GM12864 (cell line): ENCODE measurements around the gene CCBE1.

Experiments
- DNase-seq: peaks from one replicate; pipeline ENCODE4 v3.0.0-alpha.2; 2011; ENCODE audit warnings: low read depth
- H3K4me3 ChIP-seq: 2 replicates; pipeline ENCODE4 v1.5.1; 2011; ENCODE audit warnings: mild to moderate bottlenecking, low read depth, low read length, control low read depth
- CTCF ChIP-seq: IDR thresholded peaks from 2 replicates; pipeline ENCODE4 v1.5.1; 2011; ENCODE audit warnings: low read depth, mild to moderate bottlenecking, moderate library complexity, low read length, control low read depth, inconsistent platforms; ENCODE audit errors: missing control alignments

The CCBE1 gene

DNA sequence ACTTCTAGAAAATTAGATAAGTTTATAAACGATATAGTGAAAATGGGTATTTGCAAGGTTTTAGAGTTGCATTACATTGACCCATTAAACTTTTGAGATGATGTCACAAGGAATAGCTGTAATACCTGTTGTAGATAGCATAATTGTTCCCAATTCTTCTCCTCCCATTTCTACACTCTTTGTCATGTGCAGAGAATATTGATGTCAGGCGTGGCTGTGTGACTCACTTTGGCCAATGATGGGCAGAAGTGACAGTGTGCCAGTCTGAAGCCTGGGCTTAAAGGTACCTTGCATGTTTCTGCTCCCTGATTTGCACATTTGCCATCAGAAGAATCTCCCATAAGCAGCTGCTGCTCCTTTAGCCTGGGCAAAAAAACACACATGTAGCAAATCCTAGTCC lies 26.9 kb upstream of the CCBE1 start:
- no peak for TF ChIP-seq CTCF
- no peak overlapping the region for H3K4me3 ChIP-seq
- DNase-seq, result no peak

DNA sequence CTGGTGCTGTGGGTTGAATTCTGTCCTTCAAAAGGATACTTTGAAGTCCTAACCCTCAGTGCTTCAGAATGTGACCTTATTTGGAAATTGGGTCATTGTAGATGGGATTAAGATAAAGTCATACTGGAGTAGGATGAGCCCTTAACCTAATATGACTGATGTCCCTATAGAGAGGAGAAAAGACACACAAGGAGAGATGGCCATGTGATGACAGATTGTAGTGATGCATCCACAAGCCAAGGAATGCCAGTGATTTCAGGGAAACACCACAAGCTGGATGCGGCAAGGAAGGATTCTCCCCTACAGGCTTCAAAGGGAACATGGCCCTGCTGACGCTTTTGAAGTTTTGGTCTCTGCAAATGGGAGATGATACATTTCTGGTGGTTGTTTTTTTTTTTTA lies 24.7 kb upstream of the CCBE1 start:
- no peak overlapping the region for H3K4me3 ChIP-seq
- no peak for TF ChIP-seq CTCF
- no peak for DNase-seq

DNA sequence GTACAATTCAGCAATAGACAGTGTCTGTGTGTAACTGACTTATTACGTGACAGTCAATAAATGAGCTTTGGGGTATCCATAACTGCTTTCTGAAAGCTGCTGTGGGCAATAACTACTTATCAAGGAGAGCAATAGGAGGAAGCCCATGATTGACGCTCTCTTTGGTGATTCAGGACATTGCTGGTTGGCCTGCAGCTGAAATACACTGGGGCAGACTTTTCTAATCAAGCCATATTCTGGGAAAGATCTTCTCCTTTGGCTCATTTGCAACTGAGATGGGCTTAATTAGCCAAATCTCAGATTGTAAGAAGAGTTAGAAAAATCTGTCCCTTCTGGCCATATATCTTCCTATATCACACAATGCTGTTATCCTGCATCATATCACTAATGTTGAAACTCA lies 24.0 kb upstream of the CCBE1 start:
- H3K4me3 ChIP-seq, result no peak overlapping the region
- TF ChIP-seq CTCF, result no peak
- DNase-seq, result no peak

DNA sequence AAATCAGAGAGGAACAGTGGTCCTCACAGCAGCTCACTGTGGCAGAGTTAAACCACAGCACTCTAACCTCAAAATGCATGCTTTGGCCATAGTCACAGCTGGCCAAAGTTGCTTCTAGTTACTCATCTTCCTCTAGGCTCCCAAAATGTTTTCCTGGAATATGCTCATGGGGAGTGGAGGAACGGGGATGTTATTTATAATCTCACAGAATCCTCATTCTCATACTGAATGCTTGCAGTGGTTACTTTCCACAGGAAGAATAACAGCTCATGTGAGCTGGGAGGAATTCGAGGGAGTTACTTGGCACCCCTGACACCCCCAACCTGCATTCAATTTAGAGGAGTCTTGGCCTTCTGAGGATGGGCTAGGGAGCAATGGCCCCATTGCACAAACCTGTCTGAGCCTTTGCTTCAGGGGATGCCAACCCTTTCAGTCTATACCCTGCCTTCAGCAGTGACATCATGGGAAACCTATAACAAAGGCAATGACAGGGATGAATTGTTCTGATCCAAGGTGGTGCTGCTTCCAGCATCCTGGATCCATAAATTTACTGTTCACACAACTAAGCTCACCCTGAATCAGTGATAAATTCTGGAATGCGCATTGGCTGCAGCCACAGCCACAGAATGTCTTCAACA lies 22.4 kb upstream of the CCBE1 start:
- TF ChIP-seq CTCF, result no peak
- DNase-seq, result no peak
- H3K4me3 ChIP-seq, result no peak overlapping the region

GRCh38 chr18:59718464-59719157 lies 21.4 kb upstream of the CCBE1 start:
- no peak overlapping the region for H3K4me3 ChIP-seq
- TF ChIP-seq CTCF, result no peak
- no peak for DNase-seq

GRCh38 chr18:59718108-59718463 lies 20.9 kb upstream of the CCBE1 start:
- no peak for DNase-seq
- no peak for TF ChIP-seq CTCF
- no peak overlapping the region for H3K4me3 ChIP-seq

GRCh38 chr18:59717291-59717690 lies 20.1 kb upstream of the CCBE1 start:
- no peak overlapping the region for H3K4me3 ChIP-seq
- no peak for TF ChIP-seq CTCF
- no peak for DNase-seq
